BJ (cell line): ENCODE data around the gene RNF115. TPM values are rescaled to one million over a fixed set of nuclear protein-coding genes. Genes with fewer than 3 reads are reported as not detected.

Experiments used
- CTCF ChIA-PET: fragments of 350-600 bp; formaldehyde crosslinking; extraction: SDS; loops from one replicate; lab custom pipeline; 2021; ENCODE audit warnings: antibody characterized with exemption, inconsistent platforms; lab: Yijun Ruan, JAX
- POLR2A ChIA-PET: fragments of 300-600 bp; sonication (Branson Sonifier 250); formaldehyde crosslinking; extraction: SDS; loops from one replicate; lab custom pipeline; 2021; ENCODE audit warnings: antibody characterized with exemption; lab: Charles Lee
- DNase-seq: peaks from one replicate; pipeline ENCODE4 v3.0.0-alpha.2; 2011; ENCODE audit warnings: low read depth
- H3K27me3 ChIP-seq: 2 replicates; pipeline ENCODE4 v1.6.0; 2011; ENCODE audit warnings: low read length; ENCODE audit not compliant: control insufficient read depth, insufficient read depth
- H3K36me3 ChIP-seq: 2 replicates; pipeline ENCODE4 v1.5.1; 2011; ENCODE audit warnings: low read length; ENCODE audit not compliant: control insufficient read depth, insufficient read depth
- H3K4me3 ChIP-seq: 2 replicates; pipeline ENCODE4 v1.5.1; 2011; ENCODE audit warnings: low read depth, mild to moderate bottlenecking, control low read depth, low read length
- polyA plus RNA-seq: library from polyadenylated mRNA; depleted of rRNA; stranded (reverse); fragments of >200 nt; gene quantifications from 2 replicates; pipeline ENCODE4 v1.2.3, GENCODE V29; 2011
- TF ChIP-seq, protein P1 (sequence below): IDR thresholded peaks from 2 replicates; pipeline ENCODE4 v1.5.1; 2011; ENCODE audit warnings: low read depth, mild to moderate bottlenecking, control low read depth, inconsistent platforms, low read length, moderate library complexity; ENCODE audit not compliant: insufficient read depth

The RNF115 gene
- polyA plus RNA-seq, 1 experiment = 13.4 TPM

DNA sequence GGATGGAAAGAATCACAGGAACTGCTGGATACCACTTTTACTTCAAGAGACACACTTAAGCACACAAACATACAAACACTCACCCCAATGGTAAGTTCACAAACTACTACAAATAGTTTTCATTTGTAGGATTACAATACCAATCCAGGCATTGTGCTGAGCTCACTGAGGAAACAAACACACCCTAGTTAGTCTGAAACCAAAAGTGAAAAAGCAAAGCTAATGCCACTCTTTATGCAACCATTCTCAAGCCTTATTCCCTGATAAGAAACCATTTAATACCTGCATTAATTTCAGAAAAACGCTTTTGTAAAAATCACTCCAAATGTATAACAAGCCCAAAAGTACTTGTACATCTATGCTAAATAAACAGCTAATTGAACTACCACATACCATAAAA lies 38.3 kb downstream of the RNF115 start:
- ChIA-PET POLR2A (no interaction called here), CTCF (interaction anchor here (0.6 to 1.1 kb wide), 2 partner anchors 47 to 60 kb away, joined by 3 read pairs; partner anchors contain the start of gene NUDT17)
- Histone ChIP-seq H3K36me3 (no peaks in the 10 kb centered on the region), H3K4me3 (no peak overlapping the region), H3K27me3 (no peaks in the 10 kb centered on the region)
- DNase-seq = no peak
- TF ChIP-seq, protein P1, sequence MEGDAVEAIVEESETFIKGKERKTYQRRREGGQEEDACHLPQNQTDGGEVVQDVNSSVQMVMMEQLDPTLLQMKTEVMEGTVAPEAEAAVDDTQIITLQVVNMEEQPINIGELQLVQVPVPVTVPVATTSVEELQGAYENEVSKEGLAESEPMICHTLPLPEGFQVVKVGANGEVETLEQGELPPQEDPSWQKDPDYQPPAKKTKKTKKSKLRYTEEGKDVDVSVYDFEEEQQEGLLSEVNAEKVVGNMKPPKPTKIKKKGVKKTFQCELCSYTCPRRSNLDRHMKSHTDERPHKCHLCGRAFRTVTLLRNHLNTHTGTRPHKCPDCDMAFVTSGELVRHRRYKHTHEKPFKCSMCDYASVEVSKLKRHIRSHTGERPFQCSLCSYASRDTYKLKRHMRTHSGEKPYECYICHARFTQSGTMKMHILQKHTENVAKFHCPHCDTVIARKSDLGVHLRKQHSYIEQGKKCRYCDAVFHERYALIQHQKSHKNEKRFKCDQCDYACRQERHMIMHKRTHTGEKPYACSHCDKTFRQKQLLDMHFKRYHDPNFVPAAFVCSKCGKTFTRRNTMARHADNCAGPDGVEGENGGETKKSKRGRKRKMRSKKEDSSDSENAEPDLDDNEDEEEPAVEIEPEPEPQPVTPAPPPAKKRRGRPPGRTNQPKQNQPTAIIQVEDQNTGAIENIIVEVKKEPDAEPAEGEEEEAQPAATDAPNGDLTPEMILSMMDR = no peak

DNA sequence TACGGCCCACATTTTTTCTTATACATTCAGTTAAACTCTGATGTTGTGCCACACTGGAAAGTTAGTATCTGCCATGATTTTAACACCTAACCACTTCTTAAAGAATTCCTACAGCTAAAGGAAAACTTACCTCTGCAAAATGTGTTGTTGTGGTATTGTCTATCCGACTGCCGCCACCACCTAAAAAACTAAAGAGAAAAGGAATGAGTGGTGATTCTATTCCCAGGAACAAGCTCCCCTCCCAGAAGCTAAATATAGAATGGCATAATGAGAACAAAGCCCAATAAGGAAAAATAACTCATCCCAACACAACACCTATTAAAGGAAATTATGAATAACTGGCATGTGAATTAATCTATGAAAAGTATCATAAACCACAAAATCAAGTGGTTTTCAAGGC lies 39.5 kb downstream of the RNF115 start:
- H3K36me3 ChIP-seq = no peaks in the 10 kb centered on the region
- no peak for DNase-seq
- no peaks in the 10 kb centered on the region for H3K27me3 ChIP-seq
- no peak overlapping the region for H3K4me3 ChIP-seq
- POLR2A ChIA-PET = no interaction called here
- TF ChIP-seq, protein P1 = no peak
- CTCF ChIA-PET = no interaction called here

DNA sequence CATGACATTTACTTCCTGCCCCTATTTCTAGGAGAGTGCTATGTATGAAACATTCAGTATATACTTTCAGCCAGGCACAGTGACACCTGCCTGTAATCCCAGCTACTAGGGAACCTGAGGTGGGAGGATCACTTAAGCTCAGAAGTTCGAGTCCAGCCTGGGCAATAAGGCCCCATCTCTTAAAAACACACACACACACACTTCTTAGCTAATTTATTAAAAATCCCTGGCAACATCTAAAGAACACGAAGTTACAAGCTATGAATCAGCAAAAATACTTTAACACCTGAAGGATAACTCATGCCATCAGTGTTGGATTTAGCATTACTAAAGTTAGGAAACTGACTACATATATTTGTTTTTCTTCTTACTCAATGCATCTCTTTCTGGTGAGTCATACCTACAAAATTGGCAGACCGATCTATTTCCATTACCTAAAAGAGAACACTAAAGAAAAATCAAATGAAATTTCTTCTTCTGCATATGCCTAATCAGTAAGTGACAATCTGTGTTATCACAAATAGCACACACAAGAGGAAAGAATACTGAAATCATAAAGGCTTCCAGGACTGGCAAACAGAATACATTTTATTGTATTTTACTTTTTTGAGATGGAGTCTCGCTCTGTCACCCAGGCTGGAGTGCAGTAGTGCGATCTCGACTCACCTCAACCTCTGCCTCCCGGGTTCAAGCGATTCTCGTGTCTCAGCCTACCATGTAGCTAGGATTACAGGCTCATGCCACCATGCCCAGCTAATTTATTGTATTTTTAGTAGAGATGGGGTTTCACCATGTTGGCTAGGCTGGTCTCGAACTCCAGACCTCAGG lies 41.4 kb downstream of the RNF115 start:
- TF ChIP-seq, protein P1 = no peak
- Histone ChIP-seq H3K4me3 (no peak overlapping the region), H3K36me3 (0 out of 2 replicates have a peak, but pooled peaks cover 1% of the 10 kb centered on the region), H3K27me3 (no peaks in the 10 kb centered on the region)
- CTCF ChIA-PET = interaction anchor here (1.4 kb wide), 1 partner anchor 9 kb away, joined by 3 read pairs; no protein-coding TSS in a partner anchor
- peak; percentile 81 for DNase-seq
- POLR2A ChIA-PET = interaction anchor here (0.6 kb wide), 1 partner anchor 77 kb away, joined by 4 read pairs; no protein-coding TSS in a partner anchor

DNA sequence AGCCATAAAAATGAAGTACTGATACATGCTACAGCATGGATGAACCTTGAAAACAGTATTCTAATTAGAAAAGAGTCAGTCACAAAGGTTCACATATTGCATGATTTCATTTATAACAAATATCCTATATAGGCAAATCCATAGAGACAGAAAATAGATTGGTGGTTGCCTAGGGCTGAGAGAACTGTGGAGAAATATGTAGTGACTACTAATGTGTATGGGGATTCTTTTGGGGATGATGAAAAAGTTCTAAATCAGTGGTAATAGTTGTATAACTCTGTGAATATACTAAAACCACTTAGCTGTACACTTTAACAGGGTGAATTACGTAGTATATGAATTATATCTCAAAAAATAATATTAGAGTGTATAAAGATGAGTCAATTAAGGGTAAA lies 45.8 kb downstream of the RNF115 start:
- H3K27me3 ChIP-seq = no peaks in the 10 kb centered on the region
- TF ChIP-seq, protein P1 = no peak
- POLR2A ChIA-PET = no interaction called here
- no peak for DNase-seq
- no peak overlapping the region for H3K4me3 ChIP-seq
- CTCF ChIA-PET = no interaction called here
- peaks cover 4% of the 10 kb centered on the region for H3K36me3 ChIP-seq

GRCh38 chr1:145777357-145778145 lies 46.3 kb downstream of the RNF115 start:
- no peak for DNase-seq
- CTCF ChIA-PET = no interaction called here
- Histone ChIP-seq H3K4me3 (no peak overlapping the region), H3K36me3 (peaks cover 4% of the 10 kb centered on the region), H3K27me3 (no peaks in the 10 kb centered on the region)
- POLR2A ChIA-PET = no interaction called here
- TF ChIP-seq, protein P1 = no peak
